CD8-positive, alpha-beta memory T cell (primary cell): Measurements from ENCODE around the gene ACBD3. TPM values are rescaled to one million over a fixed set of nuclear protein-coding genes. Genes with fewer than 3 reads are reported as not detected.

Experiments
- CTCF ChIA-PET: fragments of 350-600 bp; sonication (Branson Sonifier 250); formaldehyde crosslinking; loops from one replicate; lab custom pipeline; 2021; ENCODE audit warnings: antibody characterized with exemption; lab: Charles Lee
- POLR2A ChIA-PET: fragments of 350-600 bp; sonication (Branson Sonifier 250); formaldehyde crosslinking; loops from one replicate; lab custom pipeline; 2021; ENCODE audit warnings: antibody characterized with exemption; lab: Charles Lee
- DNase-seq, 5 donors: peaks; one replicate each; pipeline versions ENCODE4 v3.0.0 to v3.0.0-alpha.2; 2020 to 2022; ENCODE audit warnings: mixed read lengths in 1 of 5
- H3K27ac ChIP-seq: one replicate; pipeline ENCODE4 v1.7.0; 2013; ENCODE audit warnings: low read depth, mild to moderate bottlenecking, low read length, moderate library complexity
- H3K27me3 ChIP-seq: 2 replicates; pipeline ENCODE4 v1.7.0; 2013; ENCODE audit warnings: low read length, mild to moderate bottlenecking; ENCODE audit not compliant: insufficient read depth, poor library complexity, severe bottlenecking
- H3K36me3 ChIP-seq: 2 replicates; pipeline ENCODE4 v1.7.0; 2013; ENCODE audit warnings: mild to moderate bottlenecking, low read length, moderate library complexity; ENCODE audit not compliant: insufficient read depth
- H3K4me1 ChIP-seq: 2 replicates; pipeline ENCODE4 v1.7.0; 2013; ENCODE audit warnings: mild to moderate bottlenecking, low read length, moderate library complexity; ENCODE audit not compliant: insufficient read depth
- H3K4me3 ChIP-seq: 2 replicates; pipeline ENCODE4 v1.7.0; 2013; ENCODE audit warnings: mild to moderate bottlenecking, low read length
- H3K9me3 ChIP-seq: 2 replicates; pipeline ENCODE4 v1.7.0; 2013; ENCODE audit warnings: mild to moderate bottlenecking, low read length
- H3K27ac Mint-ChIP-seq, 8 donors: one replicate each; pipeline ENCODE4 v1.8.0; 2020 to 2021; ENCODE audit warnings: mixed read lengths in 8 of 8, mild to moderate bottlenecking in 6 of 8, inconsistent platforms in 3 of 8, moderate library complexity in 3 of 8
- H3K27me3 Mint-ChIP-seq, 2 donors: one replicate each; pipeline ENCODE4 v1.8.0; 2020 to 2021; ENCODE audit warnings: mixed read lengths in 2 of 2, mild to moderate bottlenecking in 1 of 2, moderate library complexity in 1 of 2
- H3K36me3 Mint-ChIP-seq, 3 donors: one replicate each; pipeline ENCODE4 v1.8.0; 2020 to 2021; ENCODE audit warnings: mixed read lengths in 3 of 3, inconsistent platforms in 1 of 3, mild to moderate bottlenecking in 1 of 3
- H3K4me1 Mint-ChIP-seq, 3 donors: one replicate each; pipeline ENCODE4 v1.8.0; 2020 to 2021; ENCODE audit warnings: mixed read lengths in 3 of 3, inconsistent platforms in 1 of 3, mild to moderate bottlenecking in 1 of 3
- H3K4me3 Mint-ChIP-seq, 7 donors: one replicate each; pipeline ENCODE4 v1.8.0; 2020 to 2021; ENCODE audit warnings: mixed read lengths in 7 of 7, mild to moderate bottlenecking in 6 of 7, moderate library complexity in 4 of 7, inconsistent platforms in 2 of 7
- H3K9me3 Mint-ChIP-seq, 5 donors: one replicate each; pipeline ENCODE4 v1.8.0; 2020 to 2022; ENCODE audit warnings: mixed read lengths in 5 of 5, mild to moderate bottlenecking in 3 of 5, moderate library complexity in 2 of 5, inconsistent platforms in 1 of 5
- polyA plus RNA-seq: library from polyadenylated mRNA; unstranded; fragments of 300-500 nt; fragmentation: Illumina TruSeq; gene quantifications from one replicate; pipeline ENCODE4 v1.2.3, GENCODE V29; 2021
- total RNA-seq, 2 experiments: library from RNA; stranded (reverse); gene quantifications; one replicate each; pipeline ENCODE4 v1.2.3, GENCODE V29; 2021

ACBD3 gene
- total RNA-seq (10 to 100 TPM; 20.4 to 21.5 TPM), polyA plus RNA-seq (22.3 TPM)

GRCh38 chr1:226186124-226187018 lies at the start of gene ACBD3:
TSS of gene ACBD3 (minus strand) at chr1:226186741. CDS start at chr1:226186675, 66 bp downstream.
- Histone ChIP-seq H3K27me3 (no peaks in the 10 kb centered on the region), H3K36me3 (no peaks in the 10 kb centered on the region), H3K4me1 (peaks cover 19% of the 10 kb centered on the region), H3K4me3 (peak within 1 kb of the TSS; percentile 97), H3K27ac (peak within 1 kb of the TSS; percentile 90), H3K9me3 (no peaks in the 10 kb centered on the region)
- POLR2A ChIA-PET, result no interaction called here
- DNase-seq, result peak; percentile 74 to 91 (median 82)
- CTCF ChIA-PET, result interaction anchor here (1.4 to 2.7 kb wide), 3 partner anchors 11 to 61 kb away, joined by 4 to 17 read pairs (median 10); no protein-coding TSS in a partner anchor
- Mint-ChIP-seq H3K9me3 (no peaks in the 10 kb centered on the region), H3K4me3 (peak within 1 kb of the TSS; percentile 91 to 98 (median 95)), H3K4me1 (peaks cover 37 to 49% (median 42%) of the 10 kb centered on the region in 3 donors), H3K36me3 (peaks cover 0 to 21% (median 2%) of the 10 kb centered on the region in 3 donors), H3K27ac (peak within 1 kb of the TSS; percentile 89 to 98 (median 95)), H3K27me3 (no peaks in the 10 kb centered on the region)

GRCh38 chr1:226233806-226234205 lies 47.3 kb upstream of the ACBD3 start:
- H3K4me3 Mint-ChIP-seq, result no peak overlapping the region
- H3K36me3 Mint-ChIP-seq, result peaks cover 9 to 38% (median 13%) of the 10 kb centered on the region in 3 donors
- no peak overlapping the region for H3K27ac Mint-ChIP-seq
- Histone ChIP-seq H3K4me3 (no peak overlapping the region), H3K36me3 (no peaks in the 10 kb centered on the region), H3K27me3 (no peaks in the 10 kb centered on the region), H3K9me3 (no peaks in the 10 kb centered on the region), H3K27ac (no peak overlapping the region), H3K4me1 (no peaks in the 10 kb centered on the region)
- DNase-seq, result no peak
- no peaks in the 10 kb centered on the region for H3K9me3 Mint-ChIP-seq
- no peaks in the 10 kb centered on the region for H3K4me1 Mint-ChIP-seq
- CTCF ChIA-PET, result no interaction called here
- POLR2A ChIA-PET, result no interaction called here
- no peaks in the 10 kb centered on the region for H3K27me3 Mint-ChIP-seq

- H3K36me3 Mint-ChIP-seq, result peaks cover 7 to 34% (median 10%) of the 10 kb centered on the region in 3 donors
- H3K27ac ChIP-seq, result no peak overlapping the region
- H3K4me3 Mint-ChIP-seq, result no peak overlapping the region
- no peaks in the 10 kb centered on the region for H3K27me3 Mint-ChIP-seq
- H3K36me3 ChIP-seq, result no peaks in the 10 kb centered on the region
- H3K9me3 Mint-ChIP-seq, result no peaks in the 10 kb centered on the region
- no peak overlapping the region for H3K27ac Mint-ChIP-seq
- no peak for DNase-seq
- POLR2A ChIA-PET, result no interaction called here
- H3K9me3 ChIP-seq, result no peaks in the 10 kb centered on the region
- no peak overlapping the region for H3K4me3 ChIP-seq
- H3K4me1 Mint-ChIP-seq, result no peaks in the 10 kb centered on the region
- CTCF ChIA-PET, result no interaction called here
- no peaks in the 10 kb centered on the region for H3K4me1 ChIP-seq
- no peaks in the 10 kb centered on the region for H3K27me3 ChIP-seq
Observed at GRCh38 chr1:226233293-226233692, 46.8 kb upstream of the ACBD3 start.

- H3K27ac ChIP-seq, result no peak overlapping the region
- peaks cover 5% of the 10 kb centered on the region for H3K4me1 ChIP-seq
- peaks cover 7% of the 10 kb centered on the region for H3K27me3 ChIP-seq
- peaks cover 0 to 4% (median 0%) of the 10 kb centered on the region in 3 donors for H3K36me3 Mint-ChIP-seq
- no peaks in the 10 kb centered on the region for H3K36me3 ChIP-seq
- H3K9me3 ChIP-seq, result no peaks in the 10 kb centered on the region
- no peak overlapping the region for H3K4me3 Mint-ChIP-seq
- no peak for DNase-seq
- peaks cover 7 to 8% (median 8%) of the 10 kb centered on the region in 3 donors for H3K4me1 Mint-ChIP-seq
- no peak overlapping the region for H3K27ac Mint-ChIP-seq
- H3K9me3 Mint-ChIP-seq, result no peaks in the 10 kb centered on the region
- H3K27me3 Mint-ChIP-seq, result peaks cover 24 to 35% of the 10 kb centered on the region in 2 donors
- H3K4me3 ChIP-seq, result no peak overlapping the region
- ChIA-PET CTCF (no interaction called here), POLR2A (no interaction called here)
Observed at GRCh38 chr1:226226601-226227000, 40.1 kb upstream of the ACBD3 start.

- POLR2A ChIA-PET, result no interaction called here
- H3K27ac Mint-ChIP-seq, result no peak overlapping the region
Observed at GRCh38 chr1:226223786-226224244, 37.3 kb upstream of the ACBD3 start.

GRCh38 chr1:226223157-226223785 lies 36.7 kb upstream of the ACBD3 start, which contains the start of gene MIXL1:
TSS of gene MIXL1 (plus strand) at chr1:226223664. CDS start at chr1:226223682, 18 bp downstream.
- peaks cover 7 to 8% (median 8%) of the 10 kb centered on the region in 3 donors for H3K4me1 Mint-ChIP-seq
- ChIA-PET POLR2A (no interaction called here), CTCF (no interaction called here)
- Histone ChIP-seq H3K4me1 (peaks cover 5% of the 10 kb centered on the region), H3K27me3 (peaks cover 7% of the 10 kb centered on the region), H3K27ac (no peak within 1 kb of the TSS), H3K36me3 (no peaks in the 10 kb centered on the region), H3K9me3 (no peaks in the 10 kb centered on the region), H3K4me3 (peak within 1 kb of the TSS; percentile 49)
- peak within 1 kb of the TSS; percentile 63 to 88 (median 76) for H3K4me3 Mint-ChIP-seq
- H3K27me3 Mint-ChIP-seq, result peaks cover 24 to 35% of the 10 kb centered on the region in 2 donors
- no peaks in the 10 kb centered on the region for H3K9me3 Mint-ChIP-seq
- peak within 1 kb of the TSS in 1 of 8 donors; percentile 58 for H3K27ac Mint-ChIP-seq
- H3K36me3 Mint-ChIP-seq, result no peaks in the 10 kb centered on the region
- DNase-seq, result no peak

More at GRCh38 chr1:226223786-226224244, 37.3 kb upstream of the ACBD3 start:
- H3K4me1 ChIP-seq, result peaks cover 5% of the 10 kb centered on the region
- no peaks in the 10 kb centered on the region for H3K9me3 ChIP-seq
- H3K36me3 ChIP-seq, result no peaks in the 10 kb centered on the region
- Mint-ChIP-seq H3K27me3 (peaks cover 24 to 35% of the 10 kb centered on the region in 2 donors), H3K4me3 (peak overlapping the region; percentile 56 to 88 (median 76)), H3K4me1 (peaks cover 7 to 8% (median 8%) of the 10 kb centered on the region in 3 donors), H3K36me3 (no peaks in the 10 kb centered on the region), H3K9me3 (no peaks in the 10 kb centered on the region)
- CTCF ChIA-PET, result no interaction called here
- peak in 2 of 5 donors; percentile 11 to 12 for DNase-seq
- H3K4me3 ChIP-seq, result peak overlapping the region; percentile 49
- no peak overlapping the region for H3K27ac ChIP-seq
- H3K27me3 ChIP-seq, result peaks cover 7% of the 10 kb centered on the region

GRCh38 chr1:226222686-226223085 lies 36.1 kb upstream of the ACBD3 start:
- H3K36me3 Mint-ChIP-seq, result no peaks in the 10 kb centered on the region
- CTCF ChIA-PET, result no interaction called here
- Histone ChIP-seq H3K27ac (no peak overlapping the region), H3K27me3 (peaks cover 7% of the 10 kb centered on the region), H3K36me3 (no peaks in the 10 kb centered on the region), H3K4me3 (no peak overlapping the region), H3K9me3 (no peaks in the 10 kb centered on the region), H3K4me1 (peaks cover 5% of the 10 kb centered on the region)
- no peak for DNase-seq
- H3K27ac Mint-ChIP-seq, result peak overlapping the region in 1 of 8 donors; percentile 58
- peaks cover 7 to 8% (median 8%) of the 10 kb centered on the region in 3 donors for H3K4me1 Mint-ChIP-seq
- H3K27me3 Mint-ChIP-seq, result peaks cover 24 to 35% of the 10 kb centered on the region in 2 donors
- POLR2A ChIA-PET, result no interaction called here
- H3K4me3 Mint-ChIP-seq, result peak overlapping the region; percentile 2 to 78 (median 63)
- no peaks in the 10 kb centered on the region for H3K9me3 Mint-ChIP-seq
